ENCODE data around the gene KCTD11. TPM values are rescaled to one million over a fixed set of nuclear protein-coding genes. Genes with fewer than 3 reads are reported as not detected.

The KCTD11 gene
- total and polyA plus RNA-seq, 2 of the 13 experiments (the other 11 are each of a cell fraction or from before 2014, with no cell fraction given) = 1.6 to 2.6 TPM

GRCh38 chr17:7403043-7403726 is 51.2 kb downstream of the KCTD11 start (continued):
- peak; percentile 61 for TF ChIP-seq UBTF (CRISPR knock-in tag; IDR thresholded peaks at IDR 0.05)

- peak; percentile 79 for DNase-seq (ENCODE audit: low spot score)
- in situ Hi-C loops (cut with HindIII; ENCODE audit: extremely low pct_ligation_motif_present, low pct_unique_long_range_greater_than_20kb) = no loop called here
- H3K79me2 ChIP-seq (ENCODE audit: insufficient read depth, low read length) = peaks cover 4% of the 10 kb centered on the region
- ChIA-PET CTCF (ENCODE audit: low intra/inter-chr PET ratio, low total read pairs) (no interaction called here), POLR2A (interaction anchor here (0.7 to 3.3 kb wide), 50 partner anchors 9 to 439 kb away, joined by 3 to 76 read pairs (median 5); partner anchors contain the start of genes ASGR2, CD68, CHRNB1 and DVL2)
- H2AFZ ChIP-seq (ENCODE audit: low read length) = no peak overlapping the region
- no peaks in the 10 kb centered on the region for H3K36me3 ChIP-seq (replicated peaks in 1 of 2; ENCODE audit: control insufficient read depth in 1 of 2, insufficient read depth in 2 of 2, low read length in 2 of 2)
- peak overlapping the region; percentile 90 for H3K9ac ChIP-seq (ENCODE audit: insufficient read depth, low read depth, low read length)
- no peaks in the 10 kb centered on the region for H4K20me1 ChIP-seq (ENCODE audit: insufficient read depth, low read length)
- intact Hi-C loops (cut with micrococcal nuclease; ENCODE audit: unreplicated experiment) = loop anchor here (5.0 kb wide), 2 partner anchors 46 to 79 kb away; partner anchors contain the start of genes POLR2A, SLC35G6 and TMEM95
- no peak for FAIRE-seq
- no CpG with 5 or more reads among the region's 13 CpGs for WGBS (ENCODE audit: low lambda C conversion rate)
- H3K4me1 ChIP-seq (ENCODE audit: insufficient read depth, low read length) = peaks cover 18% of the 10 kb centered on the region
- H3K4me2 ChIP-seq (ENCODE audit: low read depth, low read length) = peak overlapping the region; percentile 100
- peak overlapping the region; percentile 99 for H3K27ac ChIP-seq (ENCODE audit: extremely low read length, insufficient read depth, low read length)
- no TSS peak for BruUV-seq (replicated peaks)
- H3K27me3 ChIP-seq (ENCODE audit: control insufficient read depth in 1 of 2, insufficient read depth in 2 of 2, low read length in 2 of 2) = no peaks in the 10 kb centered on the region; a peak in 2 of 5 replicates
- H3K4me3 ChIP-seq (replicated peaks in 1 of 3; ENCODE audit: insufficient read depth in 1 of 3, low read depth in 2 of 3, low read length in 3 of 3) = peak overlapping the region; percentile 76 to 95 (median 80); a peak in 5 of 6 replicates
- ATAC-seq = peak; percentile 63
- no peaks in the 10 kb centered on the region for H3K9me3 ChIP-seq (ENCODE audit: low read length)
- TF ChIP-seq MAZ (IDR thresholded peaks at IDR 0.05; ENCODE audit: borderline replicate concordance, low read depth, low read length) (no peak), MAZ (CRISPR knock-in tag; IDR thresholded peaks at IDR 0.05; ENCODE audit: low read depth) (0 out of 2 replicates have a peak, but pooled peaks have one; percentile 40), ZIK1 (CRISPR knock-in tag; IDR thresholded peaks at IDR 0.05; ENCODE audit: borderline replicate concordance, low read depth) (no peak), ATF6 (CRISPR knock-in tag; conservative IDR thresholded peaks at IDR 0.05) (no peak), SNAPC5 (CRISPR knock-in tag; IDR thresholded peaks at IDR 0.05; ENCODE audit: borderline replicate concordance) (no peak), POLR2G (IDR thresholded peaks at IDR 0.05; ENCODE audit: low read depth, low read length) (no peak), XRCC5 (optimal IDR thresholded peaks at IDR 0.05; ENCODE audit: low read length) (no peak), CENPX (CRISPR knock-in tag; IDR thresholded peaks at IDR 0.05) (no peak), FOXO1 (CRISPR knock-in tag; IDR thresholded peaks at IDR 0.05) (no peak), HNF4A (CRISPR knock-in tag; IDR thresholded peaks at IDR 0.05) (no peak), ARNTL (CRISPR knock-in tag; IDR thresholded peaks at IDR 0.05) (no peak), NFIB (CRISPR knock-in tag; IDR thresholded peaks at IDR 0.05; ENCODE audit: borderline replicate concordance) (no peak), HIVEP1 (CRISPR knock-in tag; IDR thresholded peaks at IDR 0.05) (no peak), TOE1 (CRISPR knock-in tag; IDR thresholded peaks at IDR 0.05) (no peak), ZNF367 (CRISPR knock-in tag; IDR thresholded peaks at IDR 0.05; ENCODE audit: borderline replicate concordance) (no peak), ZBTB44 (CRISPR knock-in tag; IDR thresholded peaks at IDR 0.05) (no peak), MAF1 (CRISPR knock-in tag; IDR thresholded peaks at IDR 0.05; ENCODE audit: borderline replicate concordance) (no peak)
Observed at GRCh38 chr17:7403727-7403976, 51.7 kb downstream of the KCTD11 start.
